GM21360 (cell line): ENCODE data around the gene NPL.

Experiments used
- ATAC-seq: cut with Tn5 transposase; IDR thresholded peaks from one replicate; pipeline ENCODE4 v1.9.1; 2021; ENCODE audit warnings: mild to moderate bottlenecking, moderate library complexity; ENCODE audit not compliant: unreplicated experiment

Gene NPL

GRCh38 chr1:182811975-182812722 is 22.6 kb downstream of the NPL start:
- no peak for ATAC-seq

- no peak for ATAC-seq
These were observed 27.3 kb downstream of the NPL start for GRCh38 chr1:182816863-182817262.

- no peak for ATAC-seq
These were observed 28.2 kb downstream of the NPL start for GRCh38 chr1:182817802-182818201.

- no peak for ATAC-seq
These were observed 33.6 kb downstream of the NPL start for GRCh38 chr1:182823220-182823619.

GRCh38 chr1:182826892-182827291 is 37.3 kb downstream of the NPL start:
- no peak for ATAC-seq

GRCh38 chr1:182829285-182829932 is 39.8 kb downstream of the NPL start:
- ATAC-seq: no peak

- ATAC-seq: no peak
These were observed 43.7 kb downstream of the NPL start for GRCh38 chr1:182833271-182833670.

- no peak for ATAC-seq
These were observed 44.8 kb downstream of the NPL start for GRCh38 chr1:182834326-182834725.

GRCh38 chr1:182835806-182836205 is 46.2 kb downstream of the NPL start:
- ATAC-seq: no peak

- peak; percentile 76 for ATAC-seq
These were observed 49.9 kb downstream of the NPL start, which contains the start of gene DHX9 for GRCh38 chr1:182839209-182840066. Gene DHX9 (plus strand): TSS chr1:182839347. CDS start chr1:182842567, 3,220 bp downstream.

GRCh38 chr1:182841368-182841988 is 51.9 kb downstream of the NPL start:
- no peak for ATAC-seq

GRCh38 chr1:182842265-182842664 is 52.7 kb downstream of the NPL start:
- ATAC-seq: no peak

- ATAC-seq: no peak
These were observed 55.8 kb downstream of the NPL start for GRCh38 chr1:182845379-182845778.

- no peak for ATAC-seq
These were observed 56.3 kb downstream of the NPL start for GRCh38 chr1:182845894-182846293.

- no peak for ATAC-seq
These were observed 57.5 kb downstream of the NPL start for GRCh38 chr1:182847105-182847504.

GRCh38 chr1:182848736-182849135 is 59.2 kb downstream of the NPL start:
- no peak for ATAC-seq

GRCh38 chr1:182850319-182850718 is 60.7 kb downstream of the NPL start:
- no peak for ATAC-seq

GRCh38 chr1:182851825-182852224 is 62.3 kb downstream of the NPL start:
- ATAC-seq: no peak

- ATAC-seq: no peak
These were observed 66.3 kb downstream of the NPL start for GRCh38 chr1:182855911-182856310.

GRCh38 chr1:182857212-182857611 is 67.6 kb downstream of the NPL start:
- no peak for ATAC-seq

GRCh38 chr1:182860658-182861057 is 71.1 kb downstream of the NPL start:
- no peak for ATAC-seq
